K562 (cell line): ENCODE measurements around the gene MYO1D. TPM values are rescaled to one million over a fixed set of nuclear protein-coding genes. Genes with fewer than 3 reads are reported as not detected.

Experiments
- ATAC-seq: fragments of 200-7000 bp; cut with Tn5 transposase; 3 replicates; pipeline ENCODE4 v1.9.1; 2020; ENCODE audit warnings: moderate library complexity
- BruUV-seq: library from RNA; stranded (reverse); fragments of 400-500 nt; replicated peaks from 2 replicates; lab custom pipeline; 2021; lab: Mats Ljungman, UMichigan
- CTCF ChIA-PET: fragments of 300-600 bp; formaldehyde crosslinking; extraction: SDS; loops from one replicate; lab custom pipeline; 2021; ENCODE audit warnings: low intra/inter-chr PET ratio; lab: Yijun Ruan, JAX
- POLR2A ChIA-PET: fragments of 300-600, 350-650 bp; sonication (Branson Sonifier 250); formaldehyde crosslinking; extraction: SDS; loops from one replicate; lab custom pipeline; 2021; ENCODE audit warnings: antibody characterized with exemption, inconsistent platforms; lab: Yijun Ruan, JAX
- DNase-seq, 4 experiments: peaks; one replicate each; pipeline versions ENCODE4 v3.0.0 to v3.0.0-alpha.2; 2011 to 2018; ENCODE audit warnings: low spot score in 3 of 4, mixed read lengths in 3 of 4; ENCODE audit errors: extremely low read depth in 1 of 4
- FAIRE-seq: peaks from 2 replicates; lab custom pipeline; 2011; peaks lifted over from hg19 to GRCh38; lab: Jason Lieb, UNC
- H2AFZ ChIP-seq: 2 replicates; pipeline ENCODE4 v1.6.0; 2011; ENCODE audit warnings: low read depth, low read length, control low read depth, inconsistent platforms
- H3K27ac ChIP-seq: fragments of 200-600 bp; 3 replicates; pipeline ENCODE4 v1.8.0; 2011; ENCODE audit warnings: low read depth, mild to moderate bottlenecking, control low read depth, inconsistent platforms, low read length, moderate library complexity, mixed read lengths; ENCODE audit errors: extremely low read depth
- H3K27me3 ChIP-seq, 2 experiments: fragments of 300-600 bp in 1 of 2; 2 replicates in 1 of 2; 3 replicates in 1 of 2; pipeline versions ENCODE4 v1.6.0 to v1.8.0; 2011; ENCODE audit warnings: inconsistent platforms in 2 of 2, low read length in 2 of 2, mild to moderate bottlenecking in 1 of 2, mixed read lengths in 1 of 2, moderate library complexity in 1 of 2; ENCODE audit not compliant: control insufficient read depth in 2 of 2, insufficient read depth in 2 of 2
- H3K36me3 ChIP-seq: fragments of 300-600 bp; 3 replicates; pipeline ENCODE4 v1.8.0; 2011; ENCODE audit warnings: mild to moderate bottlenecking, low read length, inconsistent platforms; ENCODE audit not compliant: control insufficient read depth, insufficient read depth
- H3K4me1 ChIP-seq, 2 experiments: fragments of 200-600 bp in 1 of 2; replicated peaks in 1 of 2; 2 replicates in 1 of 2; 3 replicates in 1 of 2; pipeline versions ENCODE4 v1.5.1 to v1.8.0; 2011; ENCODE audit warnings: inconsistent platforms in 2 of 2, low read length in 2 of 2, mild to moderate bottlenecking in 1 of 2, mixed read lengths in 1 of 2, moderate library complexity in 1 of 2; ENCODE audit not compliant: control insufficient read depth in 2 of 2, insufficient read depth in 2 of 2
- H3K4me2 ChIP-seq: 2 replicates; pipeline ENCODE4 v1.6.1; 2011; ENCODE audit warnings: low read length, control low read depth, inconsistent platforms, mixed read lengths; ENCODE audit not compliant: insufficient read depth
- H3K4me3 ChIP-seq: fragments of 200-600 bp; sonication (generic), shearing (Covaris generic); 2 replicates; pipeline ENCODE4 v1.5.1; 2016; ENCODE audit warnings: control low read depth, inconsistent platforms
- H3K79me2 ChIP-seq: fragments of 200-600 bp; 3 replicates; pipeline ENCODE4 v1.8.0; 2011; ENCODE audit warnings: low read length, inconsistent platforms; ENCODE audit not compliant: control insufficient read depth, insufficient read depth
- H3K9ac ChIP-seq, 2 experiments: 2 replicates each; pipeline versions ENCODE4 v1.6.0 to v1.6.1; 2011; ENCODE audit warnings: low read depth in 2 of 2, low read length in 2 of 2, control low read depth in 1 of 2, inconsistent platforms in 1 of 2, mild to moderate bottlenecking in 1 of 2, mixed read lengths in 1 of 2; ENCODE audit not compliant: insufficient read depth in 1 of 2
- H3K9me1 ChIP-seq: one replicate; pipeline ENCODE4 v1.6.0; 2011; ENCODE audit warnings: inconsistent platforms, mild to moderate bottlenecking, low read length, moderate library complexity; ENCODE audit not compliant: control insufficient read depth, insufficient read depth
- H3K9me3 ChIP-seq: replicated peaks from 2 replicates; pipeline ENCODE4 v1.5.1; 2011; ENCODE audit warnings: low read depth, low read length, inconsistent platforms; ENCODE audit not compliant: control insufficient read depth, insufficient read depth
- H4K20me1 ChIP-seq: replicated peaks from 2 replicates; pipeline ENCODE4 v1.6.1; 2011; ENCODE audit warnings: low read length, inconsistent platforms, mixed read lengths; ENCODE audit not compliant: control insufficient read depth, insufficient read depth
- ETV5 ChIP-seq: sonication (generic); formaldehyde crosslinking; IDR thresholded peaks from 2 replicates; pipeline ENCODE4 v1.4.0; 2020; ENCODE audit warnings: low read depth, mild to moderate bottlenecking, missing genetic modification reagents
- GTF2F1 ChIP-seq: IDR thresholded peaks from 2 replicates; pipeline ENCODE4 v1.6.1; 2011; ENCODE audit warnings: low read depth, low read length, improper control_type of control experiment
- NCOA2 ChIP-seq, 2 experiments: fragments of 450-650 bp; IDR thresholded peaks; 2 replicates each; pipeline ENCODE4 v1.6.1; 2018; ENCODE audit warnings: mild to moderate bottlenecking in 2 of 2, moderate library complexity in 1 of 2; ENCODE audit not compliant: partially characterized antibody in 2 of 2
- NFIX ChIP-seq: fragments of 250-450 bp; sonication (Bioruptor Pico); IDR thresholded peaks from 2 replicates; pipeline ENCODE4 v1.4.0; 2020; ENCODE audit warnings: low read depth, mild to moderate bottlenecking, moderate library complexity
- SRSF3 ChIP-seq: fragments of 200-400 bp; formaldehyde crosslinking; IDR thresholded peaks from 2 replicates; pipeline ENCODE4 v1.6.1; 2016; ENCODE audit warnings: mild to moderate bottlenecking, low read length, moderate library complexity; ENCODE audit not compliant: insufficient read depth
- ZC3H4 ChIP-seq: sonication (generic); formaldehyde crosslinking; IDR thresholded peaks from 2 replicates; pipeline ENCODE4 v1.9.0; 2021; ENCODE audit warnings: missing genetic modification reagents, borderline replicate concordance
- ZNF133 ChIP-seq: fragments of 250-450 bp; sonication (Bioruptor Pico); IDR thresholded peaks from 2 replicates; pipeline ENCODE4 v1.4.0; 2020; ENCODE audit warnings: mild to moderate bottlenecking
- ZNF696 ChIP-seq: fragments of 250-450 bp; sonication (Bioruptor Pico); conservative IDR thresholded peaks from 2 replicates; pipeline ENCODE4 v1.4.0; 2020; ENCODE audit warnings: mild to moderate bottlenecking, moderate library complexity
- WGBS: fragments of 100-300 bp; shearing (Covaris generic); methylation state at CpG from one replicate; pipeline ENCODE4 v1.1.6; 2016; ENCODE audit warnings: low coverage, mixed read lengths; ENCODE audit not compliant: insufficient coverage; ENCODE audit errors: missing lambda C conversion rate; 5-methylcytosine and 5-hydroxymethylcytosine counted together
- in situ Hi-C: fragments of 300-500 bp; cut with MboI; formaldehyde crosslinking; loops from 4 replicates; pipeline ENCODE4 v1.15.0; 2018; ENCODE audit warnings: inconsistent platforms, mixed read lengths
- intact Hi-C: fragments of 100-400 bp; cut with micrococcal nuclease; formaldehyde crosslinking; loops from 2 replicates; pipeline ENCODE4 v1.14.2; 2022
- polyA plus RNA-seq, 8 experiments: library from polyadenylated mRNA; depleted of rRNA in 4 of 8; stranded (reverse) in 5 of 8; unstranded in 3 of 8; fragments of >200 nt; fragmentation: Nextera tagmentation in 2 of 8; fragmentation: Illumina TruSeq in 1 of 8; extraction: Ambion mirVana in 2 of 8; extraction: Trizol in 1 of 8; gene quantifications; 2 replicates each; pipeline versions ENCODE4 v1.2.1 to v1.2.3, GENCODE V29; 2011 to 2014; ENCODE audit warnings: inconsistent platforms in 1 of 8, missing spikeins in 1 of 8
- total RNA-seq, 7 experiments: library from RNA; depleted of rRNA in 6 of 7; stranded (reverse); fragments of >200 nt in 6 of 7; fragmentation: Illumina TruSeq in 2 of 7; extraction: Trizol in 2 of 7; gene quantifications; 2 replicates each; pipeline versions ENCODE4 v1.2.1 to v1.2.3, GENCODE V29; 2011 to 2021; ENCODE audit warnings: low replicate concordance in 1 of 7
- TF ChIP-seq, protein P1 (sequence below): IDR thresholded peaks from 3 replicates; pipeline ENCODE4 v1.6.1; 2011; ENCODE audit warnings: borderline replicate concordance, mild to moderate bottlenecking, moderate library complexity; ENCODE audit not compliant: insufficient read length; ENCODE audit errors: extremely low read depth
- TF ChIP-seq, protein P2 (sequence below): fragments of 450-650 bp; formaldehyde crosslinking; IDR thresholded peaks from 2 replicates; pipeline ENCODE4 v1.4.0; 2020; ENCODE audit warnings: mild to moderate bottlenecking, moderate library complexity
- TF ChIP-seq, protein P3 (sequence below), 2 experiments: fragments of 450-650 bp; IDR thresholded peaks; 2 replicates each; pipeline ENCODE4 v1.6.1; 2016
- TF ChIP-seq, protein P4 (sequence below): fragments of 450-650 bp; IDR thresholded peaks from 2 replicates; pipeline ENCODE4 v1.6.1; 2016; ENCODE audit warnings: borderline replicate concordance
- TF ChIP-seq, protein P5 (sequence below): sonication (generic); formaldehyde crosslinking; IDR thresholded peaks from 2 replicates; pipeline ENCODE4 v1.8.0; 2022; ENCODE audit warnings: mild to moderate bottlenecking, missing genetic modification reagents

Gene MYO1D
- total and polyA plus RNA-seq, 9 of the 15 experiments (the other 6 are each of a cell fraction or from before 2014, with no cell fraction given) = 2.1 to 71.2 (median 45.4) TPM

DNA sequence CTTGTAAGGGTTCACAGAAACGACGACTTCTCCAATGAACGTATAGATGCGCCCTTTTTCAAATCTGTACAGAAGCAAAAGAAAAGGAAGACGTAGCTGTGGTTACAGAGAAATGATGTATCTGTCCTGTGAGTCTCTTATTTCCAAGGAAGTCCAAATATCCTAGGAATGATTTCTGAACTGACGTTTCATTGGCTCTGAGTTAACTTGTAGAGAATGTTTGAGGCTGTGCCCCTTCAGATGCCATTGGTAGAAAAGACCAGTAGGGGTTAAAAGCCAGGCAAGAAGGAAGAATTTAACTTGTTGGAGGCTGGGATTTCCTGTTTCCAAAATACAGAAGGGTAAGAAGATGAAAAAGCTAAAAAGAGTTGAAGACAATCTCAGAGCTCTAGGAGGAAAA lies 96.2 kb downstream of the MYO1D start:
- 79% methylated on average over 6 of the region's 6 CpGs for WGBS
- Histone ChIP-seq H3K9me1 (no peaks in the 10 kb centered on the region), H3K27ac (no peak overlapping the region), H3K4me1 (peaks cover 0 to 3% of the 10 kb centered on the region in 2 experiments; a peak in 2 of 5 replicates), H4K20me1 (no peaks in the 10 kb centered on the region), H3K9me3 (no peaks in the 10 kb centered on the region), H3K36me3 (peaks cover 25% of the 10 kb centered on the region; the same call in 2 of the 3 replicates), H3K27me3 (no peaks in the 10 kb centered on the region), H3K9ac (no peak overlapping the region), H3K4me2 (no peak overlapping the region), H3K79me2 (peaks cover 13% of the 10 kb centered on the region; the same call in 2 of the 3 replicates), H3K4me3 (no peak overlapping the region), H2AFZ (no peak overlapping the region)
- in situ Hi-C loops = loop anchor here (10.0 kb wide), 2 partner anchors 94 to 124 kb away; partner anchors contain the start of gene MYO1D
- no peak for DNase-seq
- no peak for ATAC-seq
- POLR2A ChIA-PET = no interaction called here
- no TSS peak for BruUV-seq
- no peak for FAIRE-seq
- intact Hi-C loops = no loop called here
- CTCF ChIA-PET = no interaction called here
- no peak for TF ChIP-seq ETV5 (CRISPR knock-in tag)
- TF ChIP-seq, protein P1, sequence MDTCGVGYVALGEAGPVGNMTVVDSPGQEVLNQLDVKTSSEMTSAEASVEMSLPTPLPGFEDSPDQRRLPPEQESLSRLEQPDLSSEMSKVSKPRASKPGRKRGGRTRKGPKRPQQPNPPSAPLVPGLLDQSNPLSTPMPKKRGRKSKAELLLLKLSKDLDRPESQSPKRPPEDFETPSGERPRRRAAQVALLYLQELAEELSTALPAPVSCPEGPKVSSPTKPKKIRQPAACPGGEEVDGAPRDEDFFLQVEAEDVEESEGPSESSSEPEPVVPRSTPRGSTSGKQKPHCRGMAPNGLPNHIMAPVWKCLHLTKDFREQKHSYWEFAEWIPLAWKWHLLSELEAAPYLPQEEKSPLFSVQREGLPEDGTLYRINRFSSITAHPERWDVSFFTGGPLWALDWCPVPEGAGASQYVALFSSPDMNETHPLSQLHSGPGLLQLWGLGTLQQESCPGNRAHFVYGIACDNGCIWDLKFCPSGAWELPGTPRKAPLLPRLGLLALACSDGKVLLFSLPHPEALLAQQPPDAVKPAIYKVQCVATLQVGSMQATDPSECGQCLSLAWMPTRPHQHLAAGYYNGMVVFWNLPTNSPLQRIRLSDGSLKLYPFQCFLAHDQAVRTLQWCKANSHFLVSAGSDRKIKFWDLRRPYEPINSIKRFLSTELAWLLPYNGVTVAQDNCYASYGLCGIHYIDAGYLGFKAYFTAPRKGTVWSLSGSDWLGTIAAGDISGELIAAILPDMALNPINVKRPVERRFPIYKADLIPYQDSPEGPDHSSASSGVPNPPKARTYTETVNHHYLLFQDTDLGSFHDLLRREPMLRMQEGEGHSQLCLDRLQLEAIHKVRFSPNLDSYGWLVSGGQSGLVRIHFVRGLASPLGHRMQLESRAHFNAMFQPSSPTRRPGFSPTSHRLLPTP = no peak
- no peak for TF ChIP-seq NFIX (CRISPR knock-in tag)
- TF ChIP-seq ZNF133 (CRISPR knock-in tag) = no peak
- TF ChIP-seq, protein P2, sequence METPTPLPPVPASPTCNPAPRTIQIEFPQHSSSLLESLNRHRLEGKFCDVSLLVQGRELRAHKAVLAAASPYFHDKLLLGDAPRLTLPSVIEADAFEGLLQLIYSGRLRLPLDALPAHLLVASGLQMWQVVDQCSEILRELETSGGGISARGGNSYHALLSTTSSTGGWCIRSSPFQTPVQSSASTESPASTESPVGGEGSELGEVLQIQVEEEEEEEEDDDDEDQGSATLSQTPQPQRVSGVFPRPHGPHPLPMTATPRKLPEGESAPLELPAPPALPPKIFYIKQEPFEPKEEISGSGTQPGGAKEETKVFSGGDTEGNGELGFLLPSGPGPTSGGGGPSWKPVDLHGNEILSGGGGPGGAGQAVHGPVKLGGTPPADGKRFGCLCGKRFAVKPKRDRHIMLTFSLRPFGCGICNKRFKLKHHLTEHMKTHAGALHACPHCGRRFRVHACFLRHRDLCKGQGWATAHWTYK = no peak
- TF ChIP-seq, protein P3, sequence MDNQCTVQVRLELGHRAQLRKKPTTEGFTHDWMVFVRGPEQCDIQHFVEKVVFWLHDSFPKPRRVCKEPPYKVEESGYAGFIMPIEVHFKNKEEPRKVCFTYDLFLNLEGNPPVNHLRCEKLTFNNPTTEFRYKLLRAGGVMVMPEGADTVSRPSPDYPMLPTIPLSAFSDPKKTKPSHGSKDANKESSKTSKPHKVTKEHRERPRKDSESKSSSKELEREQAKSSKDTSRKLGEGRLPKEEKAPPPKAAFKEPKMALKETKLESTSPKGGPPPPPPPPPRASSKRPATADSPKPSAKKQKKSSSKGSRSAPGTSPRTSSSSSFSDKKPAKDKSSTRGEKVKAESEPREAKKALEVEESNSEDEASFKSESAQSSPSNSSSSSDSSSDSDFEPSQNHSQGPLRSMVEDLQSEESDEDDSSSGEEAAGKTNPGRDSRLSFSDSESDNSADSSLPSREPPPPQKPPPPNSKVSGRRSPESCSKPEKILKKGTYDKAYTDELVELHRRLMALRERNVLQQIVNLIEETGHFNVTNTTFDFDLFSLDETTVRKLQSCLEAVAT (IDR thresholded peaks at IDR 0.05) = no peak
- TF ChIP-seq ZC3H4 (CRISPR knock-in tag) = no peak
- TF ChIP-seq, protein P4, sequence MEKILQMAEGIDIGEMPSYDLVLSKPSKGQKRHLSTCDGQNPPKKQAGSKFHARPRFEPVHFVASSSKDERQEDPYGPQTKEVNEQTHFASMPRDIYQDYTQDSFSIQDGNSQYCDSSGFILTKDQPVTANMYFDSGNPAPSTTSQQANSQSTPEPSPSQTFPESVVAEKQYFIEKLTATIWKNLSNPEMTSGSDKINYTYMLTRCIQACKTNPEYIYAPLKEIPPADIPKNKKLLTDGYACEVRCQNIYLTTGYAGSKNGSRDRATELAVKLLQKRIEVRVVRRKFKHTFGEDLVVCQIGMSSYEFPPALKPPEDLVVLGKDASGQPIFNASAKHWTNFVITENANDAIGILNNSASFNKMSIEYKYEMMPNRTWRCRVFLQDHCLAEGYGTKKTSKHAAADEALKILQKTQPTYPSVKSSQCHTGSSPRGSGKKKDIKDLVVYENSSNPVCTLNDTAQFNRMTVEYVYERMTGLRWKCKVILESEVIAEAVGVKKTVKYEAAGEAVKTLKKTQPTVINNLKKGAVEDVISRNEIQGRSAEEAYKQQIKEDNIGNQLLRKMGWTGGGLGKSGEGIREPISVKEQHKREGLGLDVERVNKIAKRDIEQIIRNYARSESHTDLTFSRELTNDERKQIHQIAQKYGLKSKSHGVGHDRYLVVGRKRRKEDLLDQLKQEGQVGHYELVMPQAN = no peak
- TF ChIP-seq, protein P5, sequence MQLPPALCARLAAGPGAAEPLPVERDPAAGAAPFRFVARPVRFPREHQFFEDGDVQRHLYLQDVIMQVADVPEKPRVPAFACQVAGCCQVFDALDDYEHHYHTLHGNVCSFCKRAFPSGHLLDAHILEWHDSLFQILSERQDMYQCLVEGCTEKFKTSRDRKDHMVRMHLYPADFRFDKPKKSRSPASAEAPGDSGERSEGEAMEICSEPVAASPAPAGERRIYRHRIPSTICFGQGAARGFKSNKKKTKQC (CRISPR knock-in tag) = no peak
- no peak for TF ChIP-seq GTF2F1
- TF ChIP-seq NCOA2 (IDR thresholded peaks at IDR 0.05; ENCODE audit: partially characterized antibody in 2 of 2) = no peak
- TF ChIP-seq SRSF3 = no peak
- TF ChIP-seq ZNF696 (CRISPR knock-in tag) = no peak
